ENCODE measurements around the gene INTS1.
"Not testable (repeated sequence)": the region's sequence is repeated elsewhere in the genome, so short reads cannot be mapped to it uniquely, and the experiment has no call there.

INTS1 gene

DNA sequence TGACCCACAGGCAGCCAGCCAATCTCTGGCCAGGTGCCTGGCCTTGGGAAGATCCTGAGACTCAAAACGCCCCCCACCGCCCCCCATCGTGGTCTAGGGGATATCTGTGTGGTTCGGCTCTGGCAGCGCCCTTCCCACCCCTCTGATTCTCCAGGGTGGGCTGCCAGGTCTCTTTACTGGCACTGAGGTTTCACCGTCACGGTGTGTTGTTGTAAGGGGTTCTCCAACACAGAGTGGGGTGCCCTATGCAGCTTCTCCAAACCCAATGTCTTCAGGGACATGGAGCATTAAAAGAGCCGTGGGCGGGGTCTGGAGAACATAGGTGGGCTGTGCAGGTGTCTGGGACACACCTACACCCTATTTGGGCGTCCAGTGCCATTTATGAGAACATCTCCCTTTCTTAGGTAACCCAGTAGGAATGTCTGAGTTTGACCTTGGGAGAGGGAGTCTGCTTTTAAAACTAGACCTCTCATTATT, 27.8 kb upstream of the INTS1 start:
- DNase-seq (ENCODE audit: low read depth), result no peak

DNA sequence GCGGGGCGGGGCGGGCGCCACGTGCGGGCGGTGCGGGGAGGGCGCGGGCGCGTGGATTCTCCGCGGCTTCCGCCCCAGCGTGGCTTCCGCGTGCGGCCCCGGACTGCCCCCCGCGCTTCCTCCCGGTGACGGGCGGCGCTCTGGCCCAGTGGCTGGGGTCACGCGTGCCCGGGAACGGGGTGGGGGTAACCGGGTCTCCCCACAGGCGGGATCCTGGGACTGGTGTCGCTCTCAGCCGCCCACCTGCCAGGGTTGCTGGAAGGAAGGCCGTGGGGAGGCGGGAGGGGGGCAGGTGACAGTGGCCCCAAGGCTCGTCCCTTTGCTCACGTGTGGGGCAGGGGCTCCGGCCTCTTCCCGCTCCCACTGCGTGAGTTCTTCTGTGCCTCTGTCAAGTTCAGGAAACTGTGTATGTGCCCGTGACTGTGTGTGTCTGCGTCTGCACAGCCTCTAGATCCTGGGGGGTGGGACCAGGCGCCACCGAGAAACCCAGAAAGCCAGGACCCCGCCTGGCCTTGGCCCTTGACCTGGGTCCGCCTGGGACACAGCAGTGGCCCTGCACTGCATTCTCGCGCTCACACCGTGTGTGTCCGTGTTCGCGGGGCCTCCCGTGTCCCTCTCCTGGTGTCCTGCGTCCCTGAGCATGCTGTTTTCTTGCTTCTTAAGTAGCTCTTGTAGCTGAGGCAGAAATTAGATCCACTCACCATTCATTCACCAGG, 27.2 kb upstream of the INTS1 start:
- no peak for DNase-seq (ENCODE audit: low read depth)

DNA sequence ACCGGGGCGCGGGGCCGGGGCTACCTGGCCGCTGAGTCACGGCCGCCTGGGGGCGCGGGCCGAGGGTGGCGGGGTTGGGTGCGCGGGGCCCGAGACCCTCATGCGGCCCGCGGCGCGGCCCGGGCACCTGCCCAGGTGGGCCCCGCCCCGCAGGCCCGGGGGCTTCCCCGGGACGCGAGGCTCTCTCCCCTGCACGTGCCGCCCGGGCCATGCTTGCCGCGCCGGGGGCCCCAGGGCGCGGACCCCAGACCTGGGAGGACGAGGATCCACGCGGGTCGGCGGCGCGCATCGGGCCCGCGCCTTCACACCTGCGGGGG, 26.7 kb upstream of the INTS1 start:
- DNase-seq (ENCODE audit: low read depth), result no peak

DNA sequence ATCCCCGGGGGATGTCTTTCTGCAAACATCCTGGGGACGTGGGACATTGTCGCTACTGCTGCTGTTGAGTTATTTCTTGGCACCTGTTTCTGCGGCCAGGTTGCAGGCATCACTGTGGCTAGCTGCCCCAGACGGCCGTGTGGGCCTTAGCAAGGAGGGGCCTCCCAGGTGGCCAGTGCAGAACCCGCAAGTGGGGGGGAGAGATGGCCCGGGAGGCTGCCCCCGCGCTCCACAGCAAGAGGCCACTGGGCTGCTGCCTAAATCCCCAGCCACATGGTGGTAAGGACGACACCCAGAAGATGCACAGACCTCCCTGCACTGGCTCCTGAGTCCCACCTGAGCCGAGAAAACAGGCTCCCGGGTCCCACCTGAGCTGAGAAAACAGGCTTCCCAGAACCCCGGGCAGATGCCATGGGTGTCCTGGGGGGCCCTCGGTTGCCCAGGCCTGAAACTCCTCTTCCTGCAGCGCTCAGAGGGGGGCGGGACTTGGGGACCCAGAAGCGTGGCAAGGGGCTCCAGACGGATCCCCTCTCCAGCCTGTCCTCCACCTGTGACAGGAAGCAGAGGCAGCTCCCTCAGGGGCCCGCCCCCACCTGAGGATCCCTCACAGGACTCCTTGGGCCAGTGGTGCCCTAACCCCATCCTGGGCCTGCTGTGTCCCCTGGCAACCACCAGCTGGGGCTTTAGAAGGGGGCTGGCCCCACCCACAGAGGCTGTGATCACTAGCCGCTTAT, 25.4 kb upstream of the INTS1 start:
- no peak for DNase-seq (ENCODE audit: low read depth)

DNA sequence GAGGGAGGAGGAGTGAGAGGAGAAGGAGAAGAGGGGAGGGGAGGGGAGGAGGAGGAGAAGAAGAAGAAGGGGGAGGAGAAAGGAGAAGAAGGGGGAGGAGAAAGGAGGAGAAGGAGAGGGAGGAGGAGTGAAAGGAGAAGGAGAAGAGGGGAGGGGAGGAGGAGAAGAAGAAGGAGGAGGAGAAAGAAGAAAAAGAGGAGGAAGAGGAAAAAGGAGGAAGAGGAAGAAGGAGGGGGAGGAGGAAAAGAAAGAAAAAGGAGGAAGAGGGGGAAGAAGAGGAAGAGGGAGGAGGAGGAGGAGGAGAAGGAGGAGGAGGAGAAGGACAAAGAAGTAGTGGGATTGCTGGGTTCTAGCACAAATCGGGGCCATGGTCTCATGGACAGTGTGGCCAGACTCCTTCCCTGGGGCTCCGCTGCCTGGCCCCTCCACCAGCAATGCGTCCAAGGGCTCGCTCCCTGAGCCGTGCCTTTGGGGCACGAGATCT, 22.1 kb upstream of the INTS1 start:
- DNase-seq (ENCODE audit: low read depth), result no peak

DNA sequence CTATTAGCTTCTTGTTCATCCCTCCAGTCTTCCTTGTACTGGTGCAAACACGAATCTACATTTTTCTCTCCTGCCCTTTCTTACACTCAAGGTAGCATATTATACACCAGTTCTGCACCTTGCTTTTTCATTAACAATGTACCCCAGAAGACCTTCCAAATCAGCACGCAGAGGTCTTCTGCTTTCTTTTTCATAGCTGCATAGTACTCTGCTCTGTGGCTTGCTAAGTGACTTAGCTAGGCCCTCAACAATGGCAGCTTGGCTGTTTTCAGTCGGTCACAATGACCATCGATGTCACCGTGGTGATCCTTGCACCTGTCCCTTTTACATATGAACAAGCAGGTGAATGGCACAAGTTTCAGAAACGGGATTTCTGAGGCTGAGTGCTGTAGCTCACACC, 21.2 kb upstream of the INTS1 start:
- DNase-seq (ENCODE audit: low read depth), result no peak

DNA sequence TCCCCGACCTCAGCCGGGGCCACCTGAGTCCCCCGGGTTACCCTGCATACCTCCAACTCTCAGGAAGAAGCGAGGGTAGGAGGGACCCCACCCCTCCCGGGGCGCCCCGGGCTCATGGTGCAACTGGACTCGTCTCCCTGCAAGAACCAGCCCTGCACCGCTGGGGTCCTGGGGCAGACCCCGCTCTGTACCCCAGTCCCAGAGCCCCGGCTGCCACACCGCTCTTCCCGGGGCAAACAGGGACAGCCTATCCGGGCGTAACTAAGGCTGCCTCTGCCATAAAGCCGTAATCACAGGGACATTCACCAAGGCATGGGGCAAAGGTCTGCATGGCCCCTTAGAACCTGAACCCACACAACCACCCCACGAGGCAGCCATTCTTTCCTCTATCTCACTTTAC, 19.7 kb upstream of the INTS1 start:
- no peak for DNase-seq (ENCODE audit: low read depth)

DNA sequence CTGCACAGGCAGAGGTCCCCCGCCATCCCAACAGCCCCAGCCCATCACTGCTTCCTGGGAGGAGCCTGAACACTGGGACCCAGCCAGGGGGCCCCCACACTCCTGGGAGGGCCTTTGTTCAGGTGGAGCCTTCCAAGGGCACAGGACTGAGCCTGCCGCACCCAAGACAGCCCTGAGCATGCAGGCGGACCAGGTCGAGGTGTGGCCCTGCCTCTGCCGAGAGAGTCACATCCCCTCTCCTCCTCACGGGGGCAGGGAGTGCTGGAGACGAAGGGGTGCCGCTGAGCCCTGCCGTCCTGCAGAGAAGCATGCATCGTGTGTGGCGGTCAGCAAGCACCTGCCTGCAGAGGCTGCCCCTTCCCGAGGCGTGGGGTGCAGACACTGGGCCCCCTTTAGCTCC, 19.0 kb upstream of the INTS1 start:
- DNase-seq (ENCODE audit: low read depth), result no peak

DNA sequence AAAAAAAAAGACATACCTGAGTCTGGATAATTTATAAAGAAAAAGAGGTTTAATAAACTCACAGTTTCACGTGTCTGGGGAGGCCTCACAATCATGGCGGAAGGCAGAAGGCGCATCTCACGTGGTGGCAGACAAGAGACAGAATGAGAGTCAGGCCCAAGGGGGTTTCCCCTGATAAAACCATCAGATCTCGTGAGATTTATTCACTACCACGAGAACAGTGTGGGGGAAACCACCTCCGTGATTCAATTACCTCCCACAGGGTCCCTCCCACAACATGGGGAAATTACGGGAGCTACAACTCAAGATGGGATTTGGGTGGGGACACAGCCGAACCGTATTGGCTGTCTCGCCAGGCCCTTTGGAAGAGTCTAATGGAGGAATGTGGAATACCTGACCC, 17.3 kb upstream of the INTS1 start:
- no peak for DNase-seq (ENCODE audit: low read depth)

DNA sequence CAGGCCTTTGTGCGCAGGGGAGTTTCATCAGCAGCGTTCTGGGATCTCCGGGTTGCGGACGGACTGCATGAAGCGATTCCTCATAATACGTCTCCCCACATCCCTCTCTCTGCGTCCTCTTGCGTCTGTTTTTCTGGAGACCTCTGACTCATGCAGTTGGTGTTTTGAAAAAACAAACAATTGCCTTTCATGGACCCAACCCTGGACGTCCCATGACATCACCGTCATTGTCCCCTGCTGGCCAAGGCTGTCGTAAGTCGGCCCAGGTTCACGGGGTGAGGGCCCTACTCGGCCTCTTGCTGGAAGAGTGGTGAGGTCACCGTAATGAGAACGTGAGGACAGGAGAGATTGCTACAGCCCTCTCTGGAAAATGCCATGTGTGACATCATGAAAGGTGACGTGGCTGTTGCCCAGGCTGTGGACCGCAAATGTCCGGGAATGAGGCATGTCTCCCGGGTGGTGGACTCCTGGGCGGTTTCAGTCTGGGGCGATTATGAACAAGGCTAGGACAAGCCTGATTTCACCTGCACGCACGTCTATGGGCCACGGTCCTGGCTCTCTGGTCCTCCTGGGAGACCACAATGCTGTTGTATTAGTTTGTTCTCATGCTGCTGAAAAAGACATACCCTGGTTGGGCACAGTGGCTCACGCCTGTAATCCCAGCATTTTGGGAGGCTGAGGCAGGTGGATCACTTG, 16.5 kb upstream of the INTS1 start:
- no peak for DNase-seq (ENCODE audit: low read depth)

DNA sequence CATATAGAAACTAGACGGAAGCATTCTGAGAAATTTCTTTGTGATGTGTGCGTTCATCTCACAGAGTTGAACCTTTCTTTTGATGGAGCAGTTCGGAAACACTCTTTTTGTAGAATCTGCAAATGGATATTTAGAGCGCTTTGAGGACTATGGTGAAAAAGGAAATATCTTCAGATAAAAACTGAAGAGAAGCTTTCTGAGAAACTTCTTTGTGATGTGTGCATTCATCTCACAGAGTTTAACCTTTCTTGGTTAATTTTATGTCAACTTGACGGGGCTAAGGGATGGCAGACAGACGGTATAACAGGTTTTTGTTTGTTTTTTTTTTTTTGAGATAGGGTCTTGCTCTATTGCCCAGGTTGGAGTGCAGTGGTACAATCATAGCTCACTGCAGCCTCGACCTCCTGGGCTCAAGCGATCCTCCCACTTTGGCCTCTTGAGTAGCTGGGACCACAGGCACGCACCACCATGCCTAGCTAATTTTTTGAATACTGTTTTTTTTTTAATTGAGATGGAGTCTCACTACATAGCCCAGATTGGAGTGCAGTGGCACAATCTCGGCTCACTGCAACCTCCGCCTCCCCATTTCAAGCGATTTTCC, 15.2 kb upstream of the INTS1 start:
- not testable (repeated sequence) for DNase-seq (ENCODE audit: low read depth)

DNA sequence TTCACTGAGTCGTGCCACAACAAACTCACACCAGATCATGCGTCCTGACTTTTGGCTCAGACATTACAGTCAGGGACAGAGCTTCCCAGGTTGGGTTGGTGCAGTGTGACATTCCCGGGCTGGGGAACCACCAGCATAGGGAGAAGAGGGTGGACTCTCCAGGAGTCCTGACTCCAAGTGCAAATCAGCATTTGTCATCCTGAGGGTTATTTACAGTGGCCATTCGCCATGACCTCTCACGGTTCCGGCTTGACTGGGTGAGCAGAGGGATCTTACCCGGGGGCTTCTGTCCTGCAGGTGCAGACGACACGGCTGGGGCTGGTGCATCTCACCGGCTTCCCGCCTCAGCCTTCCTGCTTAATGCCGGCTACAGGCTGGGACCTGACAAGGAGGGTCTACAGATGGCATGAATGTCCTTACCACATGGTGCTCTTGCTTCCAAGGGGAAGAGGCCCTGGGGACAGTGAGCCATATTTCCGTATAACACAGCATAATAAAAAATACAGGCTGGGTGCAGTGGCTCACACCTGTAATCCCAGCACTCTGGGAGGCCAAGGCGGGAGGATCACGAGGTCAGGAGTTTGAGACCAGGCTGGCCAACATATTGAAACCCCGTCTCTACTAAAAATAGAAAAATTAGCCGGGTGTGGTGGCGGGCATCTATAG, 12.5 kb upstream of the INTS1 start:
- DNase-seq (ENCODE audit: low read depth), result no peak

DNA sequence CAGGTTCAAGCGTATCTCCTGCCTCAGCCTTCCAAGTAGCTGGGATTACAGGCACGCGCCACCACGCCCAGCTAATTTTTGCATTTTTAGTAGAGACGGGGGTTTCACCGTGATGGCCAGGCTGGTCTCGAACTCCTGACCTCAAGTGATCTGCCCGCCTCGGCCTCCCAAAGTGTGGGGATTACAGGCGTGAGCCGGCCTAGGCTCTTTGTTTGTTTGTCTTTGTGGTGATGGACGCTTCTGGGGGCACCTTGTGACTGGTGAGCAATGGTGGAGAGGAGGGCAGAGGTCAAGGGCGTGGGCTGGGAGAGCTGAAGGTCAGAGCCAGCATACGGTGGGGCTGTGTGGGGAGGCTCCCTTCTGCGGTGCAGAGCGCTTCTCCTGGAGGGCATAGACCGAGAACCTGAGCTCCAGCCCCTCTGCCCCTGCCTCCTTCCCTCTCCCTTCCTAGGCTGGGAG, 11.3 kb upstream of the INTS1 start:
- not testable (repeated sequence) for DNase-seq (ENCODE audit: low read depth)

DNA sequence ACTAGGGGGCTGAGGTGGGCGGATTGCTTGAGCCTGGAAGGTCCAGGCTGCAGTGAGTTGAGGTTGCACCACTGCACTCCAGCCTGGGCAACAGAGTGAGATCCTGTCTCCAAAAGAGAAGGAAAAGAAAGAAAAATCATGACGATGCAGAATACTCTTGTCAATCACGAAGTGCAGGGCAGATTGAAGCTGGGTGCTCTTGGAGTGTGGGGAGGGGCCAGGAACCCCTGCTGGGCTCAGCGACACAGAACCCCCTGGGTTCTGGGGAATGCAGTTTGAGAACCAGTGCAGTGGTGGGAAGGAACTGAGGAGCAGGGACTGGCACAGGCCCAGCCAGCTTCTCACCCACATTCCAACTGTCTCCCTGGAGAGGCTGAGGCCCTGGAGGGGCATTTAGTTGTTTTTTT, 10.8 kb upstream of the INTS1 start:
- DNase-seq (ENCODE audit: low read depth), result no peak

DNA sequence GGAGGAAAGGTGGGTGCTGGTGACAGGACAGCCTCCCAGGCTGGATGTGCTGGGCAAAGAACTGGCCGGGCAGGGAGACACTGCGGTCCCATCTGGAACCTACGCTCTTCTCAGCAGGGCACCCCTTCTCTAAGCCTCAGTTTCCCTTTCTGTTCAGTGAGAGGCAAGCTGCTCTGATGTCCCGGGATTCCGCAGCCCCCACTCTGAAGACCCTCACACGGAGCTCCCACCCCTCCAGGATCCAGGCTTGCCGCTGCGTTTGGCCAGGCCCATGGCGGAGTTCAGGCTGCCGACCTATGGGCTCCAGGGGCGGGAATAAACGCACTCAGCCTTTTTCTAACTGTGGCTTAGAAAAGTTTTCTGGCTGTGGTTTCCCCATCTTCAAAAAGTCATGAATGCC, 10.2 kb upstream of the INTS1 start:
- DNase-seq (ENCODE audit: low read depth), result no peak

DNA sequence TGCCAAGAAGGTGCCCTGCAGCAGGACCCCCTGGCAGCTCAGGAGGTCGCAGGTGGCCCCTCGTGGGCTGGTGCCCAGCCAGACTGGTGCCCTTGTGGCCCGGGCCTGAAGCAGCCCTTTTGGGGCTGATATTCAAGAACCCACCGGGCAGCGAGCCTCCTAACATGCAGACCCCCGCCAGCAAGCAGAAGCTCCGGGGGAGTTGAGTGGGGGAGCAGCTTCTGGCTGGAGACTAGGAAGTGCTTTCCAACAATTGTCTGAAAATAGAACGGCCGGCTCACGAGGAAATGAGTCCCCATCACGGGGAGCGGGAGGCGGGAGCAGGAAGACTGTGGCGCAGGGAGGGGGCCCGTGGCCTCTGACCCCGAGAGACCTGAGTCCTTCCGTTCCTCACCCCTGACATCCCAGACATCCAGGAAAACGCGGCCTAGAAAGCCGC, 9.5 kb upstream of the INTS1 start:
- DNase-seq (ENCODE audit: low read depth), result no peak

DNA sequence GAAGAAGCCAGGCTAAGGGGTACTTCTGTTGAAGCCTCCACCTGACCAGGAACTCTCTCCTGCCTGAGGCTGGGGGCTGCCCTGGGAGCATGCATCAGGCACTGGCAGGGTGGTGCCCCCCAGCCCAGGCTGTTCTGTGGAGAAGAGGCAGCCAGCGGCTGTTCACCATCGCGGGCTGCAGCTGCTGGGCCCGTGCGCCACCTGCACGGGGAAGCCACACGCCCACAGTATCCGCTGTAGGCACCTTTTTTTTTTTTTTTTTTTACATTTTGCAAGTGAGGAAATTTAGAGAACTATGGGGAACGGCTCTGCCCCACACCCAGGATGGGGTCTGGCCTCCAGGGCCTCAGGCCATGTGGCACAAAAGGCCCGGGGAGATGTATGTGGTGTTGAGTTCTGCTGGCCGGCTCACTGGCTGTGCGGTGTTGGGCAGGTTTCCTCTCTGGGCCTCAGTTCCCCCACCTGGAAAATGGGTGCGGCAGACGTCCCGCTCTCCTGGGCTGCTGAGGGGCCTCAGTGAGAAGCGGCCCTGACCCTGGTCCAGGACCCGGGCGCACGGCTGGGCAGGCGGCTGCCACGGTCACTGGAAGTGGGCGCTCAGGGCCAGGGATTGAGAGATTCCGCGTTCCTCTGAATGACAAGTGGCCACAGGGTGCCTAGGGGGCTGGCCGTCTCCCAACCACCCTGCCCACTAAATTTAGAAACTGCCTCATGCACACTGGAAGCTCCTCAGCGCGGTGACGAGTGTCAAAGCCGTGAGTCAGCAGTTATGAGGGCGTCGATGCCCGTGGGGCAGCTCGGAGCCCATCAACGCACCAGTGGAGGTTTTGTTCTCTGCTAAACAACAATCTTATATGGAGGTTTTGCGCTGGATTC, 8.8 kb upstream of the INTS1 start:
- no peak for DNase-seq (ENCODE audit: low read depth)

DNA sequence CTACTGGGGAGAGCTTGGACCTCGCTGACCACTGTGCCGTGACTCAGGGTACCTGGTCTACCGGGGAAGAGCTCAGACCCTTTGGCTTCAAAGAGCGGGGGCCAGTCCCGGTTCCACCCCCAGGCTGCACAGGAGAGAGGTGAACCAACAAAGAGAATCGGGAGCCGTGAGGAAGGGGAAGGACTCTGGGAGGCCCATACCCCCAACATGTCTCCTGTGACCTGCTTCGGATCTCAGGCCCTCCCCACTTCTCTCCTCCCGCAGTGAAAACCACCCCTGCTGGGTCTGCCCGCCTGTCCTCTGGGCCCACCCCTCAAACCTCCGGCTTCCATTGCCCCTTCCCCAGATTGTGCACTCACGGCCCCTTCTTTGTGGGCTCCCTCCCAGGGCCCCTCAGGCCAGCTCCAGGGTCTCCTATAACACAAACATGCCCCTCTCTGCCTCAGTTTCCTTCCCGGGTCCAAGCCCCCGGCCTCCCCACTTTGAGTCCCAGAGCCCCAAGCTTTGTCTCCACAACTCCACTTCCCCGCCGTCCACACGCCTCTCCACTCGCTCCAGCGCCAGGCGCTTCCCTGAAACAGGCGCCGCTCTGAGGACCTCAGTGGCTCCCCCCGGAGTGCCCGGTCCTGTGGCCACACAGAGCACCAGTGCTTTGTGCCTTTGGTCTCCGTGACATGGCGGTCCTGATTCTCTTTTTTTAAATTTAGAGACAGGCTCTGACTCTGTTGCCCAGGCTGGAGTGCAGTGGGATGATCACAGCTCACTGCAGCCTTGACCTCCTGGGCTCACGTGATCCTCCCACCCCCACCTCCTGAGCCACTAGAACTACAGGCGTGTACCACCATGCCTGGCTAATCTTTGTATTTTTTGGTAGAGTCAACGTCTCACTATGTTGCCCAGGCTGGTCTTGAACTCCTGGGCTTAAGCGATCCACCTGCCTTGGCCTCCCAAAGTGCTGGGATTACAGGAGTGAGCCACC, 7.5 kb upstream of the INTS1 start:
- DNase-seq (ENCODE audit: low read depth), result no peak

DNA sequence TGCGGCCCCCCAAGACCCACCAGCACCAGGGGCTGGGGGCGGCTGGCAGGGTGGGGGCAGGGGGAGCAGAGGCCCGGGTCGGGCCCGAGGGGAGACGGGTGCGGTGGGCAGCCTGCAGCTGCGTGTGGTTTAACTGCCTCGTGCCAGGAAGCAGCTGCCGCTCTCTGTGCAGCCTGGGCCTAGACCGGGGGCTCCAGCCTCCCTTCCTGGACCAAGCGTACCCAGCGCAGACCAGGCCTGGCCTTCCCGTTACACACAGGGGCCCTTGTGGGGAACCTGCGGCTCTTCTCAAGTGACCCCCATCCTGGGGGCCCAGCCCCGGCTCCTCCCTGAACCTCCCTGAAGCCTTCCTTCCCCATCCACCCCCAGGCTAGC, 6.6 kb upstream of the INTS1 start:
- no peak for DNase-seq (ENCODE audit: low read depth)

DNA sequence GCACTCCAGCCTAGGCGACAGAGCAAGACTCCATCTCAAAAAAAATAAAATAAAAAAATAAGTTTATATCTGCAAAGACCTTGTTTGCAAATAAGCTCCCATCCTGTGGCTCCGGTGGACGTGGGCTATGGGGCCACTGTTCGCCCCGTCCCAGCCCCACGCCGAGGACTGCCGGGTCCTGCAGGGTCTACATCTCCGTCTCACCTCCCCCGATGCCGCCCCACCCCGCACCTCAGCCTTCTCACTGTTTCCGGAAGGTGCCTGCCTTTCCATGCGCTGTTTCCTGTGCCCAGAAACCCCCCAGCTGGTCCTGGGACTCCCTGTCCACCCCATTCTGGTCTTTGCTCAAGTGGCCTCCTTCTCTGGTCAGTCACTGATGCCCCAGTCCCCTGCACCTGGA, 5.0 kb upstream of the INTS1 start:
- DNase-seq (ENCODE audit: low read depth), result no peak

Data from GM04503 (cell line).